Stimulated activated CD4-positive, alpha-beta T cell treated with anti-CD3 and anti-CD28 coated beads, Interleukin-15, amount 100 ng/mL, for 1 hour (primary cell): ENCODE results near the gene CPN2.

Source experiments
- DNase-seq, 2 donors: peaks; one replicate each; pipeline ENCODE4 v3.0.0-alpha.2; 2020; ENCODE audit warnings: low read depth in 1 of 2, low spot score in 1 of 2

Gene CPN2, protein sequence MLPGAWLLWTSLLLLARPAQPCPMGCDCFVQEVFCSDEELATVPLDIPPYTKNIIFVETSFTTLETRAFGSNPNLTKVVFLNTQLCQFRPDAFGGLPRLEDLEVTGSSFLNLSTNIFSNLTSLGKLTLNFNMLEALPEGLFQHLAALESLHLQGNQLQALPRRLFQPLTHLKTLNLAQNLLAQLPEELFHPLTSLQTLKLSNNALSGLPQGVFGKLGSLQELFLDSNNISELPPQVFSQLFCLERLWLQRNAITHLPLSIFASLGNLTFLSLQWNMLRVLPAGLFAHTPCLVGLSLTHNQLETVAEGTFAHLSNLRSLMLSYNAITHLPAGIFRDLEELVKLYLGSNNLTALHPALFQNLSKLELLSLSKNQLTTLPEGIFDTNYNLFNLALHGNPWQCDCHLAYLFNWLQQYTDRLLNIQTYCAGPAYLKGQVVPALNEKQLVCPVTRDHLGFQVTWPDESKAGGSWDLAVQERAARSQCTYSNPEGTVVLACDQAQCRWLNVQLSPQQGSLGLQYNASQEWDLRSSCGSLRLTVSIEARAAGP

DNA sequence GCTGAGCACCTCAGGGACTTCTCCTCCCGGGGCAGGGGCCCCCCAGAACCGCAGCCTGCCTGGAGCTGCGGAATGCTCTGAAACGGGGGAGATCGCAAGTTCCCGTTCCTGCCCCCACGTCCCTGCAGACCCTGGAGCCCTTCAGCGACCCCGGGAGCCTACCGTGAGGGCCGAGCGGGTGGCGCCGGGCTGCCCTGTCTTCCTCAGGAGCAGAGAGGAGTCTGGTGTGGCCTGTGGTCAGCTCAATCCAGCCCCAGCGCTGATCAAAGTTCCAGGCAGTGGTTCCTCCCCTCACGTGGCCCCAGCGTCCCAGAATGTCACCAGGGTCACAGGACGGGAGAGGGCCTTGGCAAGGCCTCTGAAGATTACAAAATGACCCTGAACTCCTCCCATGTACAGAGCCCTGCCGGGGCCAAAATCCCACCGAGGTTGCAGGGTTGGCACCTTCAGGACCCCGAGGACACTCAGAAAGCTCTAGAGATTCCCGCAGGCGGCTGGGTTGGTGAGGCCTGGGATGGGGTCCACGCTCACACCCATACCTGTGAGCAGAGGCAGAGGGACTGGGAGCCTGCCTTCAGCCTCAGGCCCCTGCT, at the start of gene CPN2:
TSS of gene CPN2 (minus strand) at position 249 of the 593 bp plus-strand sequence. CDS start 8,626 bp downstream, outside the sequence.
- no peak for DNase-seq

DNA sequence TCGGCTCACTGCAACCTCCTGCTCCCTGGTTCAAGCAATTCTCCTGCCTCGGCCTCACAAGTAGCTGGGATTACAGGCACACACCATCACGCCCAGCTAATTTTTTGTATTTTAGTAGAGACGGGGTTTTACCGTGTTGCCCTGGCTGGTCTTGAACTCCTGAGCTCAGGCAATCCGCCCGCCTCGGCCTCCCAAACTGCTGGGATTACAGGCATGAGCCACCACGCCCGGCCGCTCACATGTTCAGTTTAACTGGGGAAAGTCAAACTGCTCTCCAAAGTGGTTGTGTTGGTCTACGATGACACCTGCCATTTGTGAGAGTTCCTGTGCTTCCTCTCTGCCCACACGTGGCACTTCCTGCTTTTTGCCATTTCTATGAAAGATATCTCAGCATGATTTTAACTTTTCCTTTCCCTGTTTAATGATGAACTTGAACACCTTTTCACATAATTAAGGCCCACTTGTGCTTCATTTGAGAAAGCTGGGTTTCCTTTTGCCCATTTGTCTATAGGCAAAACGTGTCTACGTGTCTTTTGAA, 48.8 kb upstream of the CPN2 start:
- DNase-seq = no peak

DNA sequence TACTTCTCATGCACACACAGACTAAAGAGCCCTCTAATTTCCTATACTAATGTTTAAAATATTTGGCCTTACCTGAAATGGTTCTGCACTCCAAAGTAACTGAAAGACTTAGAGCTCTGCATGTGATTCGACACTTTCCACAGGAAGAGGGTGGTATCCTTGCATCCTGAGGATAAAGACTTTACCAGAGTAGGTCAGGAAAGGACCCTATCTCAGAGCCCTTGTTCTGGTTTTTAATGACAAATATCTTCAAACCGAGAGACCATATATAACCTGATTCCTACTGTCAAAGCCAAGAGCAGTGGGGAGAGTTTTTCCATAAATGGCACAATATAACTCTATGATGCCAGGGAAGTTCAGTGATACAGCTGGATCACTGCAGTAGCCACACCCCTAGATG, 48.0 kb upstream of the CPN2 start, which contains the start of gene GP5:
TSS of gene GP5 (minus strand) at position 101 of the 400 bp plus-strand sequence. CDS start 984 bp downstream, outside the sequence.
- DNase-seq = no peak

DNA sequence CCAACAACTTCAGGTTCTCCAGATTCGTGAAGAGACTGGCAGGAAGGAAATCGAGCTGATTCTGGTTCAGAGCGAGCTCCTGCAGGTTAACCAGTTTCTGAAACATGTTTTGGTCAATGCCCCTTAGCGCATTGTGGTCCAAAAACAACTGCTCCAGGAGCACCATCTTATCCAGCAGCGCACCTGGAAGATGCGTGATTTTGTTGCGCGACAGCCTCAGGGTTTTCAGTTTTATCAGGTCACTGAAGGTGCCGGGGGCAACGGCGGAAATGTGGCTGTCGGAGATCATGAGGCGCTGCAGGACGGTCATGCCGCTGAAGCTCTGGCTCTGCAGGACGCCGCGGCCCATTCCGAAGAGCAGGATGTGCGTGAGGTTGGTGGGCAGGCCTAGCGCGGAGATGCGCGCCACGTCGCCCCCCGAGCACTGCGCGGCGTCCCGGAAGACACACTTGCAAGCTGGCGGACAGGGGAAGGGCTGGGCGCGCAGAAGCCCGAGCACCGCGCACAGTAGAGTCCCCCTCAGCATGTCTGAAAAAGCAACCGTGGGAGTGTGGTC, 46.7 kb upstream of the CPN2 start:
- no peak for DNase-seq

DNA sequence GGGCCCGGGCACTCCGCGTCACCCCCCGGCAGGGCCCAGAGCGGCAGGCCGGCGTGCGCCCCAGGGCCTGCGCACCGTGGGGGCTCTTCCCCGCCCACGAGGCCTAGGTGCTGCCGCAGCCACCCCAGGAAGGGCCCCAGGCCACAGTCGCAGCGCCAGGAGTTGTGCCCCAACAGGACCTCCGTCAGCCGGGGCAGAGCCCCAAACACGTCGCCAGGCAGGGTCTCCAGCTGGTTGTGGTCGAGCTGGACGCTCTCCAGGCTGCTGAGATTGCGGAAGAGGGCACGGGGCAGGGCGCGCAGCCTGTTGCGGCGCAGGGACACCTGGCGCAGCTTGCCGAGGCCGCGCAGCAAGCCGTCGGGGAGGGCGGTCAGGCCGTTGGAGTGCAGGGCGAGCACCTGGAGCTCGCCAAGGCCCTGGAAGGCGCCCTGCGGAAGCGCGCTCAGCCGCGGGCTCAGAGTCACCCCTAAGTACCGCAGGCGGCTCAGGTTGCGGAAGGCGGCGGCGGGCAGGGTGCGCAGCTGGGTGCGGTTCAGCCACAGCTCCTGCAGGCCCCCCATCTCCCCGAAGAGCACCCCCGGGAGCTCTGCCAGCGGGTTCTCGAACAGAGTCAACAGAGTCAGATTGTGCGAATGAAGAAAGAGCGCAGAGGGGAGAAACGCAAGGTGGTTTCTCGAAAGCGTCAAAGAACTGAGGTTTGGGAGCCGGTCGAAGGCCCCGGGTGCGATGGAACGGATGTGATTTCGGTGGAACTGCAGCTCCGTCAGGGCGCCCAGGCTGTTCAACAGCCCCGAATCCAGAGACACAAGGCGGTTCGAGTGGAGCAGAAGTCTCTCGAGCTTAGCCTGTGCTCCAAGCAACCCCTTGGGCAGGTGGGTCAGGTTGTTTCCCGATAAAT, 46.0 kb upstream of the CPN2 start:
- no peak for DNase-seq

DNA sequence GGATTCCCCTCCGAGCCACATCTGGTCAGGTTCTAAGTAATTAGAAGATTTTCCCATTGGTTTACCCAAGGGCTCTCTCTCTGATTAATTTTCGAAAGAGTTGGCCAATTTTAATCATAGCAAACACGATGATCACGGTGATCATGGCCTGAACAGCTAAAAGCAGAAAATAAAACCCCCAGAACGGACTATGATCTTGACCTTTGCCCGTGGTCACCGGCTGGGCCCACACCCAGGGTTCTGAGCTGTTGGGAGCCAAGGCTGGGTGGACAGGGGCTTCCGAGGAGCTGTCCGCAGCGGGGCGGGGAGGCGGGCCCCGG, 45.4 kb upstream of the CPN2 start:
- DNase-seq = no peak

DNA sequence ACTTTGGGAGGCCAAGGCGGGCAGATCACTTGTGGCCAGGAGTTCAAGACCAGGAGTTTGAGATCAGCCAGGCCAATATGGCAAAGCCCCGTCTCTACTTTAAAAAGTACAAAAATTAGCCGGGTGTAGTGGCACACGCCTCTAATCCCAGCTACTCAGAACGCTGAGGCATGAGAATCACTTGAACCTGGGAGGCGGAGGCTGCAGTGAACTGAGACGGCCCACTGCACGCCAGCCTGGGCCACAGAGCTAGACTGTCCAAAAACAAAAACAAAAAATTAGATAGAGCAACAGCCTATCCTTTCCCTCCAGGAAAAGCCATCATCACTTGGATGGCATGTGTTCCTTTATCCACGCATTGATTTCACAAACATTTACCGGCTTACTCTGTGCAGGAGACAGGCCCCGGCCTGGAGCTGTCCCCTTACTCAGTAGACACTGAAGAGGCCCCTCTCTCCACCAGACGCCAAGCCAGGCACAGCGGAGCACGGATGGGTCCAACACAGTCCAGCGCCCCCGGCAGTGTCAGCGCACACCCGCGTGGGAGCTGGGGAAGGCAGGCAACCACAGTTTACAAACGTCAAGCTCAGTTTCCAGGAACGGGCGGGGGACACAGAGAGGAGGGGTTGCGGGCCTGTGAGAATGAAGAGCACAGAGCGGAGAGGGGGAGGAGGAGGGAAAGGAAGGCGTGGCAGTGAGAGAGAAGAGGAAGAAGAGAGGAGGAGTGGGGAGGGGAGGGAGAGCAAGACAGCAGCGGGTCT, 44.8 kb upstream of the CPN2 start:
- peak in 1 of 2 donors; percentile 37 for DNase-seq

DNA sequence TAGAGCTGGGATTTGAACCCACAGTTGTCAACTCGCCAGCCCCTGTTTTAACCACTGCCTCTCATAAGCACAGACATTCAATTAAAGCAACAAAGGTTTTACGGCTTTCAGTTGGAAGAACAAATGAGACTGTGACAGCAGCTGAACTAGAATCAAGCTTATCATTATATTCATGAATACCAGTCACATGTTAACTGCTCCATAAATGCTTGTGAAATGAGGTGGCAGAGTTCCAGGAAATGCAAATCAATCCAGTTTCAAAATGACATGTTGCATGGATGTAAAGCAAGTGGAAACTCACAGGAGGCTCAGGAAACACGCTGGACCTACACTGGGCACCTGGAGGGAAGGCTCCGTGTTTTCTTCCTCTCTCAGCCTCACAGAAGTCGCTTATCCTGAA, 44.1 kb upstream of the CPN2 start:
- DNase-seq = no peak

DNA sequence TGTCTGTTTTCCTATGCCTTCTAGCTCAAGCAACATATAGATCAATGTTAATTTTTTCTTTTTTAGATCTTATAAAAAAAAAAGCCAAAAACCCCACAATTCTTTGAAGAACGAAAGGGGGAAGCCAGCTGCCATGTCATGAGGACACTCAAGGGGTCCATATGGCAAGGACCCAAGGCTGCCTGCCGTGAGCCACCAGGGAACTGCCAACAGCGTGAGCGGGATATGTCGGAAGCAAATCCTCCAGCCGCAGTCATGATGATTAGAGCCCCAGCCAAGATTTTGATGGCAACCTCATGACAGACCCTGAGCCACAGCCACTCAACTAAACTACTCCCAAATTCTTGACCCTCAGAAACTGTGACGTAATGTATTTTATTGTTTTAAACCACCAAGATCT, 41.4 kb upstream of the CPN2 start:
- DNase-seq = no peak

DNA sequence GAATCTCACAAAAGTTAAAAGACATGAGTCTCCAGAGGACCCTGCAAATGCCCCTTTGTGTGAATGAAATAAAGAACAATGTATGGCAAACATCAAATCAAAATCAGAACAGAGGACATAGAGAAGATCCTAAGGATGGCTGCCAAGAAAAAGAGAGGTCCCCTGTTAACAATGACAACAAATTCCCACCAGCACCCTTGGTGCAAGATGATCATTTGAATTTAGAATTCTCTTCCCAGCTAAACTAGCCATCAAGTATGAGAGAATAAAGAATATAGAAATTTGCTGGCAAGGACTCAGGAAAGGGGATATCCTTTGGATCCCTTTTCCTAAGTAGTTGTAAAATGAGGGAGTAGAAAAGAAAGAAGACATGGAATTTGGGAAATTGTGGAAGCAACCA, 39.7 kb upstream of the CPN2 start:
- DNase-seq = no peak

DNA sequence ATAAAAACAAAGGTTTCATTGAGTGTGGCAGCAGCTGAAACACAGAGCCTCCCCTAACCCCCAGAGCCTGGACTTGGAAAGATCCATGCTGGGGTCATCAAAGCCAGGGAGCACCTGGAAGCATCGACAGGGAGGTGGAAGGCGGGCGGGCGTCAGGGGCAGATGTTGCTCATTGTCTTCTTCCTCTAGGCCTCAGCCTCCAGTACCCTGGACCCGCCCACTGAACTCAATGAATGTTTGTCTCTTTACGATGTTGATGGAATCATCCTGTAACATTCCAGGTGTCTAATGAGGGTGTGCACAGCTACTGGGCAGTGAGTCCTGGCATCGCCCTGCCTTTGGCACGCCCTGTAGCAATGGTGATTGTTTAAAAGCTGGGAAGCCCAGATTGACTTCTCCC, 38.1 kb upstream of the CPN2 start:
- no peak for DNase-seq

DNA sequence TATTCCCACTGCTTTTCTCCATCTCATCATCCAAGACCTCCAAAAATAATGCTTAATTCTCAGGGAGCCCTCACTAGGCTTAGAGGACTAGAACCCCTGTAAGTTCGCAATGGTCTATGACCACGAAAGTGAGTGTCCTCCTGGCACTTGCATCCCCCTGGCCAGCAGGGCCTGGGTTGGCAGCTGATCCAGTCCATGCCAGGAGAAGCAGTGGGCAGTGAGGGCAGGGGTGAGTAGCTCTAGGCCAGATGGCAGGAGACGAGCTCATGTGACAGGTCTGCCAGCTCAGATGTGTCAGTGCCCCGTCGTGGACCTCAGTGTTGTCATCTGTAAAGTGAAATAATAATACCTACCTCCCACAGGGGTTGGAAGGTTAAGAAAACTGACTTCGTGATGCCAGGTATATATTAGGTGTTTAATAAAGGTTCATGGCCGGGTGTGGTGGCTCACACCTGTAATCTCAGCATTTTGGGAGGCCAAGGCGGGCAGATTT, 36.8 kb upstream of the CPN2 start:
- DNase-seq = no peak

DNA sequence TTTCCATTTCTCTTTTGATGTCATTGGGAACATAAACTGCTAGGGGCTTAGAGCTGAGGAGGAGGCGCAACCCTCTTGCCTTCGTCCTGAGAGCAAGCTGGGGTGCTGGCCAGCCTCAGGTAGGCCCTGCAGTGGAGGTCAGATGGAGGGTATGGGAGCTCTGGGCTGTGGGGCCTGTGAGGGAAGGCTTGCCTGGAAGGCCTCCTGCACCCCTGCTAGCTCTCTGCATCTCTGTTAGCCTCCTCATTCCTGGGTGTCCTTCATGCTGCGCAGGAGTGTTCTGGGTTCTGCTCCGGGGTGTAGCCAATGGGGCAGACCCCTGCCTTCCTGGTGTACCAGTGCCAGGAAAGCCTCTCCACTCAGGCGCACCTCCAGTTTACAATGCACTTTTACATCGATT, 36.1 kb upstream of the CPN2 start:
- DNase-seq = no peak

DNA sequence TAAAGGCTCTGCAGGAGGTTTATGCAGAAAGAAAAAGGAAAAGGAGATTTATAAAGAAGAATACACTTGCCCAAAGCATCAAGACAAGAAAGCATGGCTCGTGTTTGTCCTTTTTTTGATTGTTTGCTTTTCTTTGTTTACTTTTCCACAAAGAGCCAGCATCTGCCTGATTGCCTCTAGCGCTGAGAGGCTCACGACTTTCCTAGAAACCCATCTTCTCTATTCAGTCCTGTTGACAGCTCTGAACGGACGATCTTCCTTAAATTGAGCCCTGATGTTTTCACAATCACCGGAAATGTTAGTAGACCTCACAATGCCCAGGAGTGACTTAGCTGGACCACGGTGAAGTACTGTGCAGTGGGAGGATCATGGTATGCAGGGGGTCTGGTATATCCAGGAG, 35.5 kb upstream of the CPN2 start:
- DNase-seq = no peak

DNA sequence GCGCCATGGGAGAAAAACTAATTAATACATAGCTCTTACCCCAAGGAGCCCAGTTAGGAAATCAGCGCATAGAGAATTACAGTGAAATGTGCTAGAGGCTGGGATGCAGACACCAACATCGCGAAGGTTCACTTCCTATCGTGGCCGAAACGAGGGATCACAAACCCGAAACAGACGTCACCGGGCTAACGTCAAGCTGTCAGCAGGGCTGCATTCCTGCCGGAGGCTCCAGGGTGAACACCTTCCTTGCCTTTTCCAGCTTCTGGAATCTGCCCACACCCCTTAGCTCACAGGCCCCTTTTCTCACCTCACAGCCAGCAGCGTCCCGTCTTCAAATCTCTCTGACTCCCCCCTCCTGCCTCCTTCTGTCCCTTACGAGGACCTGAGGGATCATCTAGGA, 34.9 kb upstream of the CPN2 start:
- DNase-seq = no peak

DNA sequence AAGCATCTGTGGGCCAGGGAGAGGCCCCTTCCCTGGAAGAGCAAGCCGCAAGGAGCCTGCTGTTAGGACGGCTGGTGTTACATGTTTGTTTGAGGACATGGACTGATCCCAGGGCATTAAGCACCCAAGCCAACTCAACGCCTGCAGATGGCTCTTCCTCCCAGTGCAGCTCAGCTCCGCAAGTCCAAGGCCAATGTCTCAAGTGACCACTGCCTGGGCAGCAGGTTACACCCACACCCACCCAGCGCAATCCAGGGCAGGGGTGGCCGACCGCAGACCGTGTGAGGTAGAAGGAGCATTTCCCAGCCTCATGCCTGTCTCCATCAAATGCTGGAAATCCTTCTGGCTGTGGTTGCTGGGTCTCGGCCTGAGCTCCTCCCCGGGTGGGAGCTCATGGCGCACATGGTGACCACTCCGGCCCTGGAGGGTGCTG, 33.5 kb upstream of the CPN2 start:
- no peak for DNase-seq

DNA sequence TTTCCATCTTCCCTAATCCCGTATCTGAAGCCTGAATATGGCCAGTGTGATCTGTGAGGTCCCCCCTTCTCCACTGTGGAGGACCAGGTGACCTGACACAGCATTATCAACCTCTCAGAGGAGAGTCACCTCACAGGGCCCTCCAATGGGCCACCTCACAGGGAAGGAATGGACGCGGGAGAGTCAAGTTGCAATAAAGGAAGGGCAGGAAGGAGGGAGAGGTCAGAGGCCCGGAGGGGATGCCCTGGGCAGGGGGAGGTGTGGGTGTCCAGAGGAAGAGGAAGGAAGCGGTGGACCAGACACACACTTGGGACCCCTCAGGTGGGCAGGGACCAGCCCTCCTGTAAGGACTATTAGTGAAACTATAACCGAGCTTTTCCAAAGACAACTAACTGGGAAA, 33.0 kb upstream of the CPN2 start:
- no peak for DNase-seq

DNA sequence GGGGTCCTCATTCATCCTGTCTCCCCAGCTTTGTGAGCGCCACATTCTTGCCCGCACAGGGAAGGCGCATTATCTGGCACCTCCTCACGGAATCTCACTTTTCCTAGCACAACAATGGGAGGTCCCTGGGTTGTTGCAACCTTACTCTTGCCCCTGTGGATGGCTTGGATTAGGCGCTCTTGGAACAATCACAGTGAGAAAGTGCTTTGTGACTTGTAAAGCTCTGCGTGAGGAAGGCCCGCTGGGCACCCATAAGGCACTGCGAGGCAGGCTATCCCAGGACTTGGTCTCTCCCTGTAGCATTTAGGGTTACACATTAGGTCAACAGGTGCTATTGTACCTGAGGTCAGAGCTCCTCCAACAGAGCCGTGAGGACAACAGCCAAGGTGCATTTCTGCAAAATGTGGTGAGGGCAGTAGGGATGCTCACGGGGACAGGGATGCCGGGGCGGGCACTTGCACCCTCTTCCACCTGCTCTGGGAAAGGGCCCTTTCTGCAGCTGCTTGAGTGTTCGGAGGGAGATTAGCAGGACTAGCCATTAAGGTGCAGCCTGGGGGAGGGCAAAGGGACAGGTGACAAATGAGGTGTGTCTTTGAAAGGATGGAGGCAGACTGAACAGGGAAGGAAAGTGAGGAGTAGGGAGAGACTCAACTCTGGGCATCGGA, 32.3 kb upstream of the CPN2 start:
- DNase-seq = no peak

DNA sequence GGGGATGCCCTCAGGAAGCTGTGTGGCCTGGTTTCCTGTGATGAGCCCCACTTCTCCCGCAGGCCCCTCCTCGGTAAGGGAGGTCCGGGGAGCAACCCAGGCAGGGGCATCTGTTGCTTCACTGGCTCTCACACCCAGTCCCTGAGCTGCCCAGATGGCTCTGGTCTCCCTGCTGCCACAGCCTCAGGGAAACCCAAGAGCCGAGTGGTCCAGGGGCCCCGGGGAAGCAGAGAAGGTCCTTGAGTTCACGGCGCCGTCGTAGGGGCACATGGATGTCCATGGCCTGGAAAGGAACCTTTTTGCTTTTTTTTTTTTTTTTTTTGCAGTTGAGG, 31.7 kb upstream of the CPN2 start:
- no peak for DNase-seq
